ENCODE measurements around the gene CRABP1. TPM values are rescaled to one million over a fixed set of nuclear protein-coding genes. Genes with fewer than 3 reads are reported as not detected.

The CRABP1 gene
- total RNA-seq, 2 experiments from 2014 or later, result 0.36 TPM; not detected in 1

DNA sequence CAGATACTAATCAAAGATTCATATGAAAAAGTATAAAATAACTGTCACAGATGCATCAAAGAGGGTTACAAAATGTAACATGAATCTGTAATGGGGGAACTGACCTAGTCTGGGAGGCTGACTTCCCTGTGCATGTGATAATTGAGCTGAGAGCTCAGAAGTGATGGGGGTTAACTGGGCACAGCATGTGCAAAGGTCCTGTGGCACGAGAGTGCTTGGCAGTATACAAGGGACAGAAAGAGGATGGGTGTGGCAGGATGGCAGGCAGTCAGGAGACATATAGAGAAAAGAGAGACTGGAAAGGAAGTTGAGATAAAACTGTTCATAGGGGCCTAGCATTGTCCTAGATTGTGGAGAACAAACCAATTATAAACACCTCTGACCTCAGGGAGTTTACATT is 50.1 kb downstream of the CRABP1 start:
- CTCF ChIA-PET, result no interaction called here
- Mint-ChIP-seq H3K4me1 (ENCODE audit: low read depth) (no peaks in the 10 kb centered on the region), H3K4me3 (no peak overlapping the region)

DNA sequence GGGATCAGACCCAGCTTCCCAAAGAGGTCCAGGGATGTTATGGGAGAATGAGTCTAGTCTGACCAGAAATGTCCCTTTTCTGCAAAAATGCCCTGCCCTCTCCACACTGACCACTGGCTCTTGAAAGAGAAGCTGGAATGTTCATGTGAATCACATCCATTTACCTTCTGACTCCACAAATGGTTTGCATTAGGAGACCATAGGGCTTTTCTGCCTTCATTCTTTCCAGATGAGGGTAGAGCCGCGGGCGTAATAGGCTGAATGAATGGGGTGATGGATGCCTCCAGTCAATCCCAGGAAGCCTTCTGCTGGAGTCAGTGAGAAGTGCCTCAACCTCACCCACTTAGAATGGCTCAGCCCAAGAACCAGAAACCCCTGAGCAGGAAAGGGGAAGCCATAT is 50.7 kb downstream of the CRABP1 start:
- no peaks in the 10 kb centered on the region for H3K36me3 Mint-ChIP-seq (ENCODE audit: low read depth)
- TF ChIP-seq, protein P1, sequence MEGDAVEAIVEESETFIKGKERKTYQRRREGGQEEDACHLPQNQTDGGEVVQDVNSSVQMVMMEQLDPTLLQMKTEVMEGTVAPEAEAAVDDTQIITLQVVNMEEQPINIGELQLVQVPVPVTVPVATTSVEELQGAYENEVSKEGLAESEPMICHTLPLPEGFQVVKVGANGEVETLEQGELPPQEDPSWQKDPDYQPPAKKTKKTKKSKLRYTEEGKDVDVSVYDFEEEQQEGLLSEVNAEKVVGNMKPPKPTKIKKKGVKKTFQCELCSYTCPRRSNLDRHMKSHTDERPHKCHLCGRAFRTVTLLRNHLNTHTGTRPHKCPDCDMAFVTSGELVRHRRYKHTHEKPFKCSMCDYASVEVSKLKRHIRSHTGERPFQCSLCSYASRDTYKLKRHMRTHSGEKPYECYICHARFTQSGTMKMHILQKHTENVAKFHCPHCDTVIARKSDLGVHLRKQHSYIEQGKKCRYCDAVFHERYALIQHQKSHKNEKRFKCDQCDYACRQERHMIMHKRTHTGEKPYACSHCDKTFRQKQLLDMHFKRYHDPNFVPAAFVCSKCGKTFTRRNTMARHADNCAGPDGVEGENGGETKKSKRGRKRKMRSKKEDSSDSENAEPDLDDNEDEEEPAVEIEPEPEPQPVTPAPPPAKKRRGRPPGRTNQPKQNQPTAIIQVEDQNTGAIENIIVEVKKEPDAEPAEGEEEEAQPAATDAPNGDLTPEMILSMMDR (IDR thresholded peaks at IDR 0.05), result no peak
- POLR2A ChIA-PET, result no interaction called here

More for the DNA sequence above, 50.1 kb downstream of the CRABP1 start:
- POLR2A ChIA-PET, result no interaction called here
- no peak overlapping the region for H3K27ac Mint-ChIP-seq
- peaks cover 13% of the 10 kb centered on the region for H3K27me3 Mint-ChIP-seq
- ATAC-seq, result no peak
- intact Hi-C loops (cut with micrococcal nuclease), result no loop called here
- no peaks in the 10 kb centered on the region for H3K9me3 Mint-ChIP-seq
- TF ChIP-seq, protein P1 (IDR thresholded peaks at IDR 0.05), result no peak
- H3K36me3 Mint-ChIP-seq (ENCODE audit: low read depth), result no peaks in the 10 kb centered on the region
- no peak for DNase-seq

DNA sequence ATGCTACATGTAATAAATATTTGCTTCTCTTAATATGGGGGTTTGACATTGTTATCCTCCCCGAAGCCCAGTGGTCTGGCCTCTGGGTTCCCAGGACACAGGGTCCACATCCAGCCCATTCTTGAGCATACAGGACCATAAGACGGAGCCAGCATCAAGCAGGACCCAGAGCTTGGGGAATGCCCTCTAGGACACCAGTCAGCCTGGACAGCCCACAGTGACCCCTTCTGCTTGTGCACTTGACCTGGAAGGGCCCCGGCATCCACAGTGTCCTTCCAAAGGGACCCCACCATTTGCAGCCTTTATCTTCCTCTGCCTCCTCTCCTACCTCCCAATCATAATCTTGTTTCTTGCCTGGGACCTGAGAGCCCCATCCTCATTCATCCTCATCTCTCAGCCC is 51.6 kb downstream of the CRABP1 start:
- Mint-ChIP-seq H3K4me1 (ENCODE audit: low read depth) (no peaks in the 10 kb centered on the region), H3K27me3 (peaks cover under 1% of the 10 kb centered on the region), H3K36me3 (ENCODE audit: low read depth) (no peaks in the 10 kb centered on the region), H3K4me3 (no peak overlapping the region), H3K9me3 (no peaks in the 10 kb centered on the region), H3K27ac (no peak overlapping the region)
- TF ChIP-seq, protein P1 (IDR thresholded peaks at IDR 0.05), result no peak
- intact Hi-C loops (cut with micrococcal nuclease), result no loop called here
- ChIA-PET POLR2A (no interaction called here), CTCF (interaction anchor here (1.3 kb wide), 1 partner anchor 31 kb away, joined by 3 read pairs; no protein-coding TSS in a partner anchor)
- DNase-seq (no peak), ATAC-seq (no peak)

More for the DNA sequence above, 50.7 kb downstream of the CRABP1 start:
- no peak overlapping the region for H3K27ac Mint-ChIP-seq
- no peaks in the 10 kb centered on the region for H3K4me1 Mint-ChIP-seq (ENCODE audit: low read depth)
- H3K4me3 Mint-ChIP-seq, result no peak overlapping the region
- intact Hi-C loops (cut with micrococcal nuclease), result no loop called here
- CTCF ChIA-PET, result no interaction called here
- ATAC-seq (no peak), DNase-seq (no peak)
- no peaks in the 10 kb centered on the region for H3K9me3 Mint-ChIP-seq
- H3K27me3 Mint-ChIP-seq, result peaks cover 8% of the 10 kb centered on the region

DNA sequence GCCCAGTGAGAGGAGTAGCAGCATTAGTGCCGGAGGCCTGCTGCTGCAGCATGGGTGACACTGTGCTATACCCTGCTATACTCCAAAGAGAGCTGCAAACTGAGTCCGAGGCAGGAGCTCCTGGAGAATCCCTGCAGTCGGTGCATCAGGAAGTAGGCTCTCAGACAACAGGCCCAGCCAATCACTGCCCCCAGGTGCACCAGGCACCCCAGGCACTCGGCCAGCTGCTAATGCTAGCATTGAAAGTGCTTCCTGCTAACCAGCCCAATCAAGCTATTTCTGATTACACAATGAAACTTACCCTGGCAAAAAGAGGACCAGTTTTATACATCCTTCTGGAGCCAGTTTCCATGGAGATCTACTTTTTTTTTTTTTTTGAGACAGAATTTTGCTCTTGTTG is 52.3 kb downstream of the CRABP1 start:
- ATAC-seq, result no peak
- Mint-ChIP-seq H3K4me3 (no peak overlapping the region), H3K4me1 (ENCODE audit: low read depth) (no peaks in the 10 kb centered on the region), H3K9me3 (no peaks in the 10 kb centered on the region), H3K27me3 (no peaks in the 10 kb centered on the region), H3K27ac (no peak overlapping the region), H3K36me3 (ENCODE audit: low read depth) (no peaks in the 10 kb centered on the region)
- ChIA-PET CTCF (interaction anchor here (1.3 kb wide), 1 partner anchor 31 kb away, joined by 3 read pairs; no protein-coding TSS in a partner anchor), POLR2A (no interaction called here)
- intact Hi-C loops (cut with micrococcal nuclease), result no loop called here
- TF ChIP-seq, protein P1 (IDR thresholded peaks at IDR 0.05), result no peak
- no peak for DNase-seq

DNA sequence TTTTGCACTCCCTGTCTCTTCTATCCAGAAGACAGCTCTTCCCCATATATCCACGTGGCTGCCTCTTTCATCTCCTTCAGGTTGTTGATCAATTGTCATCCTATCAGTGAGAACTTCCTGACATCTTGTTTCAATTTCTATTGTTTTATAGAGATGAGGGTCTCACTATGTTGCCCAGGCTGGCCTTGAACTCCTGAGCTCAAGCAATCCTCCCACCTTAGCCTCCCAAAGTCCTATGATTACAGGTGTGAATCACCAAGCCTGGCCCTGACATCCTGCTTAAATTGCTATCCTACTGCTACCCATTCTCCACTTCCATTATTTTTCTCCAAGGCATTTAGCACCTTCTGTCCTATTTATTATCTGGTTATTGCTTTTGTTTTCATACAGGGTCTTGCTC is 53.0 kb downstream of the CRABP1 start:
- ChIA-PET CTCF (no interaction called here), POLR2A (no interaction called here)
- Mint-ChIP-seq H3K4me3 (no peak overlapping the region), H3K36me3 (ENCODE audit: low read depth) (no peaks in the 10 kb centered on the region), H3K4me1 (ENCODE audit: low read depth) (no peaks in the 10 kb centered on the region), H3K27ac (no peak overlapping the region), H3K9me3 (no peaks in the 10 kb centered on the region), H3K27me3 (no peaks in the 10 kb centered on the region)
- DNase-seq (no peak), ATAC-seq (no peak)
- intact Hi-C loops (cut with micrococcal nuclease), result no loop called here
- TF ChIP-seq, protein P1 (IDR thresholded peaks at IDR 0.05), result no peak
